HT-29 (cell line): ENCODE measurements around the gene SMAD6. TPM values are rescaled to one million over a fixed set of nuclear protein-coding genes. Genes with fewer than 3 reads are reported as not detected.

Source experiments
- DNase-seq: peaks from one replicate; pipeline ENCODE4 v3.0.0-alpha.2; 2015; ENCODE audit warnings: low spot score
- total RNA-seq: library from RNA; depleted of rRNA; stranded (reverse); fragments of >200 nt; shearing (Covaris generic); gene quantifications from 2 replicates; pipeline ENCODE4 v1.2.3, GENCODE V29; 2014

The SMAD6 gene
- total RNA-seq, 1 experiment from 2014 or later, result 123 TPM

DNA sequence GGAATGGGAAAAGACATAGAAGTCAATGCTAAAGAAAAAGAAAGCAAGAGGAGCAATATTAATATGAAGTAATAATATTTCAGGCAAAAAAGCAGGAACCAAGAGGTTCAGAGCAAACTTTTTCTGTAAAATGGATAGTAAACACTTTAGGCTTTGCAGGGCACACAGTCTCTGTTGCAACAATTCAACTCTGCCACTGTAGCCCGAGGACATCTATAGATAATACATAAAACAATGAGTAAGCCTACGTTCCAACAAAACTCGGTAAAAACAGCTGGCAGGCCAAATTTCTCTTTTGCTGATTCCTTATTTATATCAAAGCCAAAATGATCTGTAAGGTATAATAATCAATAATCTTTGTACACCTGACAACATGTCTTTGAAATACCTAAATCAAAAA, 56.8 kb downstream of the SMAD6 start:
- DNase-seq, result peak; percentile 20

DNA sequence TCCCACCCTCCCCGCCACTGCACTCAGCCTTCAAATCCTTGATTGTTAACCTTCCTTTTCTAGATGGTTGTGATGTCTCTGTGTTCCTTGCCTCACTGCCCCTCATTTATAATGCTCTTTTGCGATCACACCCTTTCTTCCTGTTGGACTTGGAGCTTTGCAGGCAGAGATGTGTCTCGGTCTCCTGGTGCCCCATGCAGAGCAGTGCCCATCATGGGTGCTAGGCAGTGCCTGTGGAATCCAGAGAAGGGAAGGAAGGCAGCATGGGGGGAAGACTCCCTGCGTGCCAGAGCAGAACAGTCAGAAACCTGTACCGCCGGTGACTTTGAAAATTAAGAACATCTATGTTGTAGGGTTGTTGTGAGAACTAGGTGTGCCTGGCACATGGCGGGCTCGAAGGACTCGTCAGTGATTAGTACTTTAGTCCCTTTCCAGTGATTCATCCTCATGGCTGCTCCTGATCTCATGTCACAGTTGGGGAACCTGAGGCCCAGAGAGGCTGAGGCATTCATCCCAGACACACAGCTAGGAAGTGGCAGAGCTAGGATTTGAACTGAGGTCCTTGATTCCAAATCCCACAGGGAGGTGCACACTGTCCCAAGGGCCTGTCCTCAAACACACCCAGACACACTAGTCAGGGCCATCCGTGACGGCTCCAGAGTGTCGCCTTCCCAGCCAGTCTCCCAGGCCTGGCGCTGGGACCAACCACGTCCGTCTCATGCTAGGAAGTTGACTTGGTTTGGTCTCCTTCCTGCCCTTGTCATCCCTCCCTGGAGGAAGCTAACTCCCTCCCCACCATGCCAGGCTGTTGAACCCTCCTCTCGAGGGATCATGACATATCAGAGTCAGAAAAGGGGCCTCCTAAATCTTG, 58.3 kb downstream of the SMAD6 start:
- peak; percentile 41 for DNase-seq

DNA sequence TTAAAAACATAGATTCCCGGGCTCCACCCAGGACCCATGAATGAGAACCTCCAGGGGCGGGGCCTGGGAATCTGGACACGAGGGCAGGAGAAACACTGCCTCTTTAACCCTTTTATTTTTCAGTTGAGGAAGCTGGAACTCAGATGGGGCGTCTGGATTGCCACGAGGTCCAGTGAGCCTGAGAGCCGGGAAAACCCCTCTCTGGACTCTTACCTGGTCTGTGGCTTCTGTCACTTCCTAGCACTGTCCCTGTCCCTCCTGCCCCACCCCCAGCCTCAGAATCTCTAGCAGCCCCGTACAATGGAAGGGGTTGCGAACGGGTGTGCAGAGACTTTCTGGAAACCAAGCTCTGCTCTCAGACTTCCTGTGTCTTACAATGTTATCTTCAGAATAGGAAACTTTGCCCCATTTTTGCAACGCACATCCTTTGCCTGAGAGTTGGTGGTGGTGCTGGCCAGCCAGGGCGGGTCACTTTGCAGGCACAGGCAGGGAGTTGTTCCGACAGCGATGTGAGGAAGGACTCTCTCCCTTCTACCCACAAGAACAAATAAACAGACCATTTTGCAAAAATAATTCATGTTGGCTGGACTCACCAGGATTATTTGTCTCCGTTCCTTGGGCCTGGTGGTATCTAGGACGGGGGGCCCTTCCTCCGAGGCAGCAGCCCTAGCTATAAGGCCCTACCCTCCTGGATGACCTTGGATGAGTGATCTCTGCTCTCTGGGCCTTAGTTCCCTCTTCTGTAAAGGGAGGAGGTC, 59.1 kb downstream of the SMAD6 start:
- peak; percentile 81 for DNase-seq

DNA sequence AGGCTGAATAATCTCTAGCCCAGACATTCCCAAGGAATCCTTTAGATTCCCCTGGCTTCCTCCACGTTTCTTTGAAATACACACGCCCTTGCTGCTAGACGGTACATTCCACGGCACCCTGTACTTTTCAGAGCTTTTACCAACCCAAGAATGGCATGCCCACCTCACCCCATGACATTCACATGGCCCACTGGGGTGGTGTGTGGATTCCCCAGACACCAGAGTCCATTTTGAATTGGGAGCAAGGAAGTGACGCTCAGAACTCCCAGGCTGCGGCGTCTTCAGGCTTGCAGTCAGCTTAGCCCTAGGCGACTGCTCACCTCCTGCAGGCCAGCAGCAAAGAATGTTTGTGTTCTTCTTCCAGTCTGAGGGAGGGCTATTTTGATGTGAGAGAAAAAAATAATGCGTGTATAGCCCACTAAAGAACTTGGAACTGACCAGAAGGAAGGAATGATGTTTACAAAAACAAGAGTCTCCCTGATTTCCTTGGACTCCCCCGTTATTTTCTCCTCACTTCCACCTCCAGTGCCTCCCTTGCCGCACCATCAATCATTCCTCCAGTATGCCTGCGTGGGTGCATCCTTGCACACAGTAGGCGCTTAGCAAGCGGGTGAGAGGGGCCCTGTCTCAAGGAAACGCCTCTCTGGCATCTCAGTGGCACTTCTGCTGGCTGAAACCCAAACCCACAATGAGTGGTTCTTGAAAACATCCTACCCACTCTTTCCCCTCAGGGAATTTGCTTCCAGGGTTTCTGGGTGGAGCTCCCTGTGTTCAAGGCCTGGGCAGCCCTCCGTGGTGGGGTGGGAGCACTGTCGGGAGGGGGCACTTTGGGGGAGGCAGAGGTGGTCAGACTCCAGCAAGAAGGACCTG, 59.9 kb downstream of the SMAD6 start:
- peak; percentile 47 for DNase-seq

DNA sequence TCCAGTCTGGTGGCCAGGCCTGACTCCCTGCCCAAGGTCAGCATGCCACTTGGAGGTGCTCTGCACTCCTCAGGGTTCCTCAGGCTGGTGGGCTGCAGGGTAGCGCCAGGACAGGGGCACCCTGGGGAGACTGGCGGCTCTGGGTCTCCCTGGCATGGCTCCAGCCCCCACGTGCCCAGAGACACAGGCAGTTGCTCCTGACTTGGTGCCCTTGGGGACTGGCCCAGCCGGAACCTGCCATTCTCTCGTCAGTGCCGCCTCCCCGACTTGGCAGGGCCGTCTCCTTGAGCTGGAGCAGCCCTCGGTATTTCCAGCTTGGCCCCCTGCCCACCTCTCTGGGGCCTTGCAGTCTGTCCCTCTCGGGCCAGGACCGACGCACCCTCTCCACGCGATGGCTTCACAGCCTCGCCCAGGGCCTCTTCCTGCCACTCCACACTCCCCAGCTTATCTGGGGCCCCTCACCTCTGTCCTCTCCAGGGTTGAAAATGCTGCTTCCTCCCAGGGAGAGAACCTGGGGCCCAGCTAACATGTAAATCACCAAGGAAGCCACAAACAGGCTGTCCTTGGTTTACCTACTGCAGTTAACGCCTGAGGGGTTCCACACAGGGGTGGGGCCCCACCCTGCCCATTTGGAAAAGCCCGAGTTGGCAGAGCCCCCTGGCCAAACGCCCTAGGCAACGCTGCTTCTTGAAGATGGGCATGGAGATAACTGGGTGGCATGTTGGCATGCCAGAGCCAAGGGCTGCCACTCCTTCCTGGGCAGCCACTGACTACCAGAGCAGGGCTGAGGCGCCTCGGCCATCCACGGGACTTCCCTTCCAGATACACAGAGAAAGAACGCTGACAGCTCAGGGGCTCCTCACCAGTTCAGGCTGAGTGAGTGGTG, 61.4 kb downstream of the SMAD6 start:
- peak; percentile 86 for DNase-seq

DNA sequence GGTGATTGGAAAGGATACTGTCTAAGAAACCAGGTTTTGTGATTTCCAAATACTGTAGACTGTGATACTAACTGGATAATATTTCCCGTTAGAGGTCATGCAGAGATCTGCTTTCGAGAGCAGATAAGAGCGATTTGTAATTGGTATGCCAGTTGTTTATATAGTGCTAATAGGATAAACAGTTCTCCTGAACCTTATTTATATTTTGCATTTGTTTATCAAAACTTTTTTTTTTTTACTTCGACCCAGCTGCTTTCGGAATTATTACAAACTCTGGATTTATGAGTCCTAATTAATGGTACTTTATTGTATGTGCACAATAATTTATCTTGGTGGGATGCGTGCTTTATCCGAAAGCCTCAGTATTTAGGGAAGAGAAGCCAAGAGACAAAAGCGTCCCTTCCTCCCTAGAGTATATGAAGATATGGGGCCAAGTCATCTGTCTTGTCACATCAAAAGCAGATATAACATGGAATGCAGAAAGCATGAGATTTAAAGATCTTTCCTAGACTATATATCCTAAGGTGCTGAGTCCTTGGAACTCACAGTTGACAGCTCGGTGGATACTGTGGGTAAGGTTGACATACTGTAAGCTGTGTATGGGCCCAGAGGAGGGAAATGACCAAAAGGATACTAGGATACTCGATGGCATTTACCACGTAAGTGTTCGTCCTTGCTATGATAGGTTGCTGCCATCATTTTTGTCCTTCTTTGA, 62.2 kb downstream of the SMAD6 start:
- DNase-seq, result no peak

DNA sequence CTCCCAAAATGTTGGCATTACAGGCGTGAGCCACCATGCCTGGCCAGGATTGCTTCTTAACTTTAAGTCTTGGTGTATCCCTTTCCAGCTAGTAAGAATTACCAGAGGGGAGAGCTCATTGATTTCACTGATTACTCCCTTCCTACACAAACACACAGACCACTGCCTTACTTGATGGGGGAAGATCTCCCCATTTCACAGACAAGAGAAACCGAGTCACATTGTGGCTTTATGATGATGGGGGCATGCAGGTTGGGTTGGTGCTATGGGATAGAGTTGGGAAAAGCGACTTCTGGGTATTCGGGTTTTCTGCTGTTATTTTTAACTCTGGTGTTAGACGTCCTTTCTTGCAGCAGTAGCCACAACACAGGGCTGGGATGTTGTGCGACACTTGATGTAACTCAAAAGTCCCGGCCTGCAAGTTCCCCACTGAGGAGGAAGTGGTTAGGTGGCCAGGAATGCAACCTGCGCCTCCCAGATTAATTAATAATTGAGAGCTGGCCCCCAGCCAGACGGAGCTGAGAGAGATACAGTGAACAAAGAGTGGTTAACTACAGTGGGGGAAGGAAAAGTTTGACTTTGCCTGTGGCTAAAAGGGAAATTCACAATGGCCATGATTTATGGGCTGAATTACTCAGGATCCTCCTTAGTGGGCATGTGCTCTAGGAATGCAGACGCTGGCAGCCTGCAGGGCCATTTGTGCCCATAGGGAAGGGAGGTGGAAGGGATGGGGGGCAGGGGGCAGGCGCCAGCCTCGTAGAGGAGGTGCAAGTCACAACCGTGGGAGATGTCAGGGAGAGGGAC, 63.6 kb downstream of the SMAD6 start:
- DNase-seq, result peak; percentile 100

DNA sequence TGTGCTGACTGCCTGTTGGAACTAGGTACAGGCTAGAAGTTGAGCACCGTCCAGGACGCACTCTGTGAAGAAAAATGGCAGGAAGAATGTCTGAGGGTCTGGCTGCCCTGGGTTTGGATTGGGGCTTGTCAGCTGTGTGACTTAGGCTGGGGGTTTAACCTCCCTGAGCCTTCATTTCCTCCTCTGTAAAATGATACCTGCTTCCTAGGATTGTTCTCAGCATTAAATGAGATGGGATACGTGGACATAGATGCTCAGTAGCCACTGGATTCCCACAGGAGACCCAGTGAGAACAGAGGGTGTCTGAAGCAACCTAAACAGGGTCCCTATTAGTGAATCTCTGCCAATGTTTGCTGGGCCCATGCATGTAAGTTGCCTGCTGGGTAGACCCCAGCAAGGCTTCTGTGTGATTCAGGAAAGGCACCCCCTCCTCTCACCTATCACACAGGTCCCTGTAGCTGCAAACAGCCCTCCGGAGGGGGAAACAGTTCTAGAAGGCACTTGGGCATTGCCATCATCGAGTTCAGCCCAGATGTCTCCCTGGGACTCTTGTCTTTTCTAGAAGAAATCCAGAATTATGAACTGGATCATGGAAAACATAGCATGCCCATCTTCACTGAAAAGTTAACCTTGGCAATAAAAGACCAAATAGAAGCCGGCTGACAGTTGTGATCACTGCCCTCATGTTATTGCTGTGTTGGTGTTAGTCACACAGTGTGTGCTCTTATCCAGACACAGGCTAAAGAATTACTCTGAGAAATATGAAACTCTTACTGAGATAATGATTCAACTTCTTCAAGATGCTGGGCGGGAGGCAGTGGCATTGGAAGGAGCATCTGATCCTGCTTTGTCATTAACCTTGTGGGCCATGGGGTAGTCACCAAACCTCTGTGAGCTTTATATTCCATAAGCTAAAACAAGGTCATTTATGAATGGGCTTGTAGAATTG, 64.5 kb downstream of the SMAD6 start:
- peak; percentile 42 for DNase-seq

DNA sequence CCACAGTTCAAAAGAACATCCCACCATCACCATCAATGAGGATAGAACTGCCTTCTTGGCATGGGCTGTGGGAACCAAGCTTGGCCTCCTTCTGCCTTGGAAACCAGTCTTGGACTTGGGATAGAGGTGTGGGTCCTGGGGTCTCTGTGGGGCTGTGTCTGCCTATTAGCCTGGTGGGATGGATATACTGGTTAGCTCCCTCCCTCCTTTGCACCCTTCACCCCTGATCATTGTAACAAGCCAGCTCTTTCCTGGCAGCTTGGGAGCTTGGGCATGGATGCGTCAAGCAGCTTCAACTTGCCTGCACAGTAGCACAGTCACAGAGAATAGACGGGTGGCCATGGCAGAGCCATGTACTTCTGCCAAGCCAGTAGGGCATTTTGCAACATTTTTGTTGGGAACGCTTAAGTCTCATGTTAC, 65.2 kb downstream of the SMAD6 start:
- no peak for DNase-seq

DNA sequence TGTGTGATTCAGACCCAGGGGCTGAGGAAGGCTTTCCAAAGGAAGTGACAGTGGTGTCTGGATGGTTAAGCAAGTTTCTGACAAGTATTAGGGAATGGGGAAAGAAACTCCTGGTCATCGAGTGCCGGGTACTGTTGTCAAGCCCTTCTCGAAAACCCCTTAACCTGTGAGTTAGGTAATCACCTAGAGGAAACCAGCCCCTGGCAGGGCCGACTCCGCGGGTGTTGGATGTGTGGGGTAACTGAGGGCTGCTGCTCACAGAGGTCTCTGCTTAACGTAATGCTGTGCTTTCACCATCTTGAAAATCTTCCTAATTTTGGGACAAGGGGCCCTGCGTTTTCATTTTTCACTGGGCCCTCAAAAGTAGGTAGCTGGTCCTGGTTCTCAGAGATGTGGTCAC, 67.0 kb downstream of the SMAD6 start:
- DNase-seq, result no peak

DNA sequence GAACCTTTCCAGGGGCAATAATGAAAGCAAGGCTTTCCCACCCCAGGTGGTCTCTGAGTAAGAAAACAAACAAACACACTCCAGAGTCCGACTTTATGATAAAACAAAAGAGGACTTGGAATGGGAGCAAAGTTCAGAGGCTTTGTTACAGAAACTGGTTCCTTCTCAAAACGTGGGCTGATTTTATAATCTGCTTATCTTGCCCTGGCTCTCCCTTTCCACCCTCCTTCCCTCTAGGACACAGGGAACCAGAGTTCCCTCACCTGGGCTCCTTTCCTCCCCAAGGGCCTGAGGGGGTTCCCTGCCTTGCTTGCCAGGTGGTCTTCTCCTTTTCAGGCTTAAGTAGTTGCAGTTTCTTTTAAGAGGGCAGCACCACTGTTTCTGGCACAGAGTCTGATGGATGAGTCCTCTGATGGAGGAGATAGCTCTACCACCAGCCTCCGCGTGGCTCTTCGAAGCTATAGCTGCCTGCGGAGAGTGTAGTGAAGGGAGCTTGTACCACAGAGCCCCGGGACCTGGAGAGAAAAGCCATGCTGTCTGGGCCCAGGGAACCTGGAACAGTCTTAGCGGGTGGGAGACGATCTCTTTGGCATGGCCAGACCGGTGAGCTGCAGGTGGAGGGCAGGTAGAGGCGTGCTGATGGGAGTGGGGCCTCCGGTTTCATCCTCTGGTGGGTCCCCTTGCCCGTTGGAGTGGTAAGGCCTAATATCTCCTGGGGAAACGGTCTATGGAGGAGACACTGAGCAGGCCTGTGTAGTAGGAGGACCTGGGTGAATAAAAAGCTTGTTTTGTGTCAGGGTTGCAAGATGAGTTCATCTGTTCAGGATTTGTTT, 68.7 kb downstream of the SMAD6 start:
- peak; percentile 89 for DNase-seq

DNA sequence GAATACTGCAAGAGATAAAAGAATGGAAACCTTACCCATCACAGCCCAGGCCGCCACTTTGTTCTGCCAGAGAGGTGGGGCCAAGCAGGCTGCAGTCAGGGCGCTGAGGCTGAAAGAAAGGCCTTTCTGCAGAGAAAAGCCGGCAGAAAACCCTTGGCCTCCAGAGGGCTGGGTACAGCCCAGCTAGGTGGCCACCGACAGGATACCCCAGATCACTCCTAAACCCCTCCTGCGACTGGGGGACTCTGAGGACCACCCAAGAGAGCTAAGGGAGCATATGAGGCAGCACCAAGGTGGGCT, 69.3 kb downstream of the SMAD6 start:
- DNase-seq, result peak; percentile 39

DNA sequence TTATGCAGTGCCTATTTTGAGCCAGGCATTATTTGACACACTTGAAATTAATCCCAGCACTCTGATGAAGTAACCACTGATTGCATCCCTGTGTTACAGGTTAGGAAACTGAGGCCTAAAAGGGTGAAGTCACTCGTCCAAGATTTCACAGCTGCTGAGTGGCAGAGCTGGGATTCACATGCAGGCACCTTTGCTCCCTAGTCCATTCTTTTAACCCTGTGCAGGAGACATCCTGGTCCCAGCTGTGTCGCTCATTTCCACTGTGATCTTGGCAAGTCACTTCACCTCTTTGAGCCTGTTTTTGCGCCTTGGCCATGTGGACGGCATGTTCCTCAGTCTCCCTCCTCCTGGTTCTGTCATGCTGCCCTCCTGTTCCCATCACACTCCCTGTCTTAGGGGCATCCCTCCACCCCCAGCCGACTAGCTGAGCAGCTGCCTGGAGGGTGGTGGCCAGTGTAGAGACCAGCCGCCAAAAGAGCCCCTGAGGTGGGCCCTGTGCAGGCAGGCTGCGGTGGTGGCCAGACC, 70.6 kb downstream of the SMAD6 start:
- no peak for DNase-seq

DNA sequence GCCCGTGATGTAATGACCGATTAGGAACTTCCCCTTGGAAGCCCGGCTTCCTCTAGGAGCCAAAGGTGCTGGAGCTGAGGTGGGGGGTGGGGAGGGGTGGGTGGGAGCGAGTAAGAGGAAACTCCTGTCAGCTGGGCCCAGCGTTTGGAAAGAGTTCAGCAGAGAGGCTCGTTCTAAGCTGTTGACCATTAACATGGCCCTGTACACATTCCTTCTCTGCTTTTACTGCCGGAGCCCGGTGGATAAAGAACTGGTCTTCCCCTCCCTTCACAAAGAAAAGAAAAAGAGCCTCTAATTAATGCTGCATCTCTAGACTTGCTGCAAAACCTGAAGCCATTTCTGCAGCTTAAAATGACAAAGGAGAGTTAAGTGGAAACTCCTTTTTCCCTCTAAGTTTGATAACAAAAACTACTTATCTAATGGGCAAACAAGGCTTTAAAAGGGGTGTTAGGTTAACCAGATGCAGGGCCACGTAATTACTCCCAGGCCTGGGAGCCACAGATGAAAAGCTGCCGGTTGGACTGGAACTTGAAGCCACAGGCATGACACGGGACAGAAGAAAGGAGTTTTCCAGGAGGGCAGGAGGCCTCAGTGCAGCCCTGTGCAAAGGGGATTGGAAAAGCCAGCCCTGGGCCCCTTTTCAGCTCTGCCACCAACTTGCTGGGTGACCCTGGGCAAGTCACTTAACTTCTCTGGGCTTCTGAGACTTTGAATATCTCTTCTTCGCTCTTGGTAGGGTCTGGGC, 71.3 kb downstream of the SMAD6 start:
- DNase-seq, result peak; percentile 83

DNA sequence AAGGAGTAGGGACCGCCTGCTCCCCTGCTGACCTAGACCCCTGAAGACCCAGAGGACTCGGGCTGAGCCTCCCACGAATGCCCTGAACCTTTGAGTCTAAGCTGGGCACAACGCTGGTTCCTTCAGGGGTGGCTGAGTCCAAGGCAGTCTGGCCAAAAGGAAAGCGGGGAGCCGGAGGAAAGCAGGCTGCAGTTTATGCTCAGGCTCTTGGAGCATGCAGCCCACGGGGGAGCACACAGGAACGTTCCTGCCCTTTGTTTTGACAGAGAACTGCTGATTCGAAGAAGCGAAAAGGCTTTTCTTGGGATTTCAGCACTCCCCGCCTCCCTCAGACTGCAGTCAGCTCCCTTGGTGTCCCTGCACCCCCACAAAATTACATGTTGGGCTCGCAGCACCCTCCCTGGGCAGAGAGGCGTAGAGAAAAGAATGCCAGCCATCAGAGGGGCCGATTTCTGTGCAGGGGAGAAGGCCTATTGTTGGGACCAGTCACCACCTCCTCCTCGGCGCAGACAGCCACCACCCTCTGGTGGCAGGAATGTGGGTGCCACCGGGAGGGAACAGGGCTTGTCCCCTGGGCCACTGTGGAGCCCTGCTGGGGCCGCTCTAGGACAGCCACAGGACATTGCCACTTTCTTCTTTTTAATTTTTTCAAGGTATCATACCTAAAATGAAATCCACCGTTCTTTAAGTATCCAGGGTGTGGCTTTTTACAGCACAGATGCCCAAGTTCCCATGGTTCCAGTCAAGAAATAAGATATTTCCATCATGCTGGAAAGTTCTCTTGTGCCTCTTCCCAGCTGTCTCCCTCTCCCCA, 72.2 kb downstream of the SMAD6 start:
- DNase-seq, result peak; percentile 97
